ENCODE data around the gene CCDC9.
"Not testable (repeated sequence)": the region's sequence is repeated elsewhere in the genome, so short reads cannot be mapped to it uniquely, and the experiment has no call there.

CCDC9 gene

DNA sequence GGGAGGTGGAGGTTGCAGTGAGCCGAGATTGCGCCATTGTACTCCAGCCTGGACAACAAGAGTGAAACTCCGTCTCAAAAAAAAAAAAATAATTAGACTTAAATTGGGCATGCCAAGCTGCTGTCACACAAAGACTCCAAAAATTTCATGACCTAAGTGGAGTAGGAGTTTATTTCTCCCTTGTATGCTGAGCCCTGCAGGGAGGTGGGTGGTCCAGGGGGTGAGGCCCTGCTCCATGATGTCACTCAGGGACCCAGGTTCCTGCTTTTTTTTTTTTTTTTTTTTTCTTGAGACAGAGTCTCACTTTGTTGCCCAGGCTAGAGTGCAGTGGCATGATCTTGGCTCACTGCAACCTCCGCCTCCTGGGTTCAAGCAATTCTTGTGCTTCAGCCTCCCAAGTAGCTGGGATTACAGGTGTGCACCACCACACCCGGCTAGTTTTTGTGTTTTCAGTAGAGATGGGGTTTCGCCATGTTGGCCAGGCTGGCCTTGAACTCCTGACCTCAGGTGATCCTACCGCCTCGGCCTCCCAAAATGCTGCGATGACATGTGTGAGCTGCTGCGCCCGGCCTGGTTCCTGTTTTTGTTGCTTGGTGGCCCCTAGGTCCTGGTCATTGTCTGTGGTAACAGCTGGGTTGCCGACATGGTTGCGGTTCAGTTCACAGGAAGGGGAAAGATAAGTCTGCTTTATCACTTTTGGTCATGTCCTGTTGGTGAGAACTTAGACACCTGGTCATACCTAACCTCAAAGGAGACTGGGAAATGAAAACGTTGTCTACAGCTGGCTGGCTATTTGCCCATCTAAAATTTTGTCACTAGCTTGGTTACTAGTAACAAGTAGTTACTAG lies 5.8 kb downstream of the CCDC9 start:
- not testable (repeated sequence) for DNase-seq

- DNase-seq: no peak
Measured at GRCh38 chr19:47264629-47265028, 8.3 kb downstream of the CCDC9 start.

DNA sequence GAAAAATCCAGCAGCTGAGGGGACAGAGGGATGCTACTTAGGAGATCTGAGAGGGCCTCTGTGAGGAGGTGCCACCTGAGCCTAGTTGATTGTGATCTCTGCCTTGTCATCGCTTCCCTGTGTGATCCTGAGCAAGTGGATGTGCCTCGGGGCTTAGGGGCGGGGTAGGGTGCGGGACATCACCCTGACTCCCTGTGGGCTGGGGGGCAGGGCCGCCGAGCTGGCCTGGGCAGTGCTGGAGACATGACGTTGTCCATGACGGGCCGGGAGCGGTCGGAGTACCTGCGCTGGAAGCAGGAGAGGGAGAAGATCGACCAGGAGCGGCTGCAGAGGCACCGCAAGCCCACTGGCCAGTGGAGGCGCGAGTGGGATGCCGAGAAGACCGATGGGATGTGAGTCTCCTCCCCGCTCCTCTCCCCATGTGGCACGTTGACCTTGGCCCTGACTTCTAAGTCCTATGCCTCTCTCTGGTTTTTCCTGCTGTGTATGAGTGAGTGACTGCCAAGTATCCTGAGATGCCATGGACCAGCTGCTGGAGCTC lies 10.1 kb downstream of the CCDC9 start:
- DNase-seq: no peak

DNA sequence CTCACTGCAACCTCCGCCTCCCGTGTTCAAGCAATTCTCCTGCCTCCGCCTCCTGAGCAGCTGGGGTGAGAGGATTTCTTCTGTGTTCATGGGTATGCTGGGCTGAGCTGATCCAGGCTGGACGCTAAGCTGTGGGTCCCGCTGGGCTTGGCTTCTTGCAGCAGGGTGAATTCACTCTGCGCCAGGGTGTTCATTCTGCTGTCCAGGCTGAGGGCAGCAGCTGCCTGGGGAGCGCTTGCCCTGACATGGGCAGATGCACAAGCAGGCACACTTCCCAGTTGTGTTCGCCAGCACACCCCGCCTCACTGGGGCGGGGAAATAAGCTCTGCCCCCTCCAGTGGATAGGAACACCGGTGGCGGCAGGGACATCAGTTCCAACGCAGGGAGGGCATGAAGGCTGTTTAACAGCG lies 11.0 kb downstream of the CCDC9 start:
- no peak for DNase-seq

GRCh38 chr19:47268028-47268427 lies 11.7 kb downstream of the CCDC9 start:
- no peak for DNase-seq

GRCh38 chr19:47269596-47269995 lies 13.3 kb downstream of the CCDC9 start:
- no peak for DNase-seq

DNA sequence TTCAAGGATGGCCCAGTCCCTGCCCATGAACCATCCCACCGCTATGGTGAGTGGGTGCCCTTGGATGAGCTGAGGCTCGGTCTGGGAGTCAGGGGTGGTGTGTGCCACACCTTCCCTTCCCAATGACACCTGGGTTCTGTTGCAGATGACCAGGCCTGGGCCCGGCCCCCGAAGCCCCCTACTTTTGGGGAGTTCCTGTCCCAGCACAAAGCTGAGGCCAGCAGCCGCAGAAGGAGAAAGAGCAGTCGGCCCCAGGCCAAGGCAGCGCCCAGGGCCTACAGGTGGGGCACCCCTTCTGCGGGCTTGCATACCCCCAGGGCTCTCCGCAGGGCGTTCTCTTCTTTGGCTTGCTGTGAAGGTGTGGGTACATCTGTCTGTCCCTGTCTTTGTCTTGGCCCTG lies 14.1 kb downstream of the CCDC9 start:
- DNase-seq: no peak

DNA sequence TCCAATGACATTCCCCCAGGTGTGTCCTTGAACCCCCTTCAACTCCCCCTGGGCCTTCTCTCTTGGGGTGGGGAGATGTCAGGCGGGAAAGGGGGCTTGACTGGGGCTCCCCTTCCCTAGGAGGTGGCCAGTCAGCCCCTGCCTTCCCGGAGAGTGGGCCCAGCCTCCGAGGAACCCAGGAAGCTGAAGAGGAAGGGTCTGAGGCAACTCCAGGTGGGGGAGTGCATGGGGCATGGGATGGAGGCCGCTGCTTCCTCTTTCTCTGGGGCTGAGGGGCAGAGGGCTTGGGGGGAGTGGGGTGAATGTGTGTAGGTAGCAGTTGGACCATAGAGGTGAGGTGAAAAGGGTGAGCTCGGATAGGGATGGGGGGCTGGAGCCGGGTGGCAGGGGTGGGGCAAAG lies 15.6 kb downstream of the CCDC9 start:
- no peak for DNase-seq

DNA sequence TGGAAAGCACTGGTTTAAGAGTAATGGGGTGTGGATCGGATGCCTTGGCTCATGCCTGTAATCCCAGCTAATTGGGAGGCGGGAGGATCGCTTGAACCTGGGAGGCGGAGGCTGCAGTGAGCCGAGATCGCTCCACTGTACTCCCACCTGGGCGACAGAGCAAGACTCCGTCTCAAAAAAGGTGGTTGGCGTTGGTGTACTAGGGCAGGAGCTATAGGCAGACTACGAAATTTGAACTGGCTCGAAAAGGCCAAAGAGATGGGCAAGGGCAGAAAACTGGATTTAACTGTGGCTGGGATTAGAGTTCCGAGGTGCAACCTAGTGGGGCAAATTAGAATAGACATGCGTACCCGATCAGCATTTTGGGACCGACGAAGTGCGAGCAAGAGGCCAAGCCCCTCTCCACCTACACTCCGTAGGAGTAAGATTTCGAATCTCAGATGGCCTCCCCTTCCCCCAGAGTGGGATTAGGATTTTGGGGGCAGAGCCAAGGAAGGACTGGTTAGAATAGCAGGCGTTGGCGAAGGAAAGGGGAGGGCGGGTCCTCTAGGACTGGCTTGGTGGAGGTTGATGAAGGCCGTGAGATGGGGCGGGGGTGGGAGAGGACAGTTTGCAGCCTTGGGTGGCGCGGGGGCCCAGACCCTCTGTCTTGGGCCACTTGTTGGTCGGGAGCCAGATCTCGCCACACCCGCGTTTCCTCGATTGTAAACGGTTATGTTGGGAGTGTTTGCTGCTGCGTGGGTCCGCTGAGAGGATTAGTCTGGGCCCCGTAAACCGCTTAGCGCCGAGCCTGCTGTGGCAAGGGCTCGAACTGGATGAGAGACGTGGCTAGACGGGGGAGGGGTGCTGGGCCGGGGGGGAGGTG lies 16.4 kb downstream of the CCDC9 start:
- peak; percentile 78 for DNase-seq

DNA sequence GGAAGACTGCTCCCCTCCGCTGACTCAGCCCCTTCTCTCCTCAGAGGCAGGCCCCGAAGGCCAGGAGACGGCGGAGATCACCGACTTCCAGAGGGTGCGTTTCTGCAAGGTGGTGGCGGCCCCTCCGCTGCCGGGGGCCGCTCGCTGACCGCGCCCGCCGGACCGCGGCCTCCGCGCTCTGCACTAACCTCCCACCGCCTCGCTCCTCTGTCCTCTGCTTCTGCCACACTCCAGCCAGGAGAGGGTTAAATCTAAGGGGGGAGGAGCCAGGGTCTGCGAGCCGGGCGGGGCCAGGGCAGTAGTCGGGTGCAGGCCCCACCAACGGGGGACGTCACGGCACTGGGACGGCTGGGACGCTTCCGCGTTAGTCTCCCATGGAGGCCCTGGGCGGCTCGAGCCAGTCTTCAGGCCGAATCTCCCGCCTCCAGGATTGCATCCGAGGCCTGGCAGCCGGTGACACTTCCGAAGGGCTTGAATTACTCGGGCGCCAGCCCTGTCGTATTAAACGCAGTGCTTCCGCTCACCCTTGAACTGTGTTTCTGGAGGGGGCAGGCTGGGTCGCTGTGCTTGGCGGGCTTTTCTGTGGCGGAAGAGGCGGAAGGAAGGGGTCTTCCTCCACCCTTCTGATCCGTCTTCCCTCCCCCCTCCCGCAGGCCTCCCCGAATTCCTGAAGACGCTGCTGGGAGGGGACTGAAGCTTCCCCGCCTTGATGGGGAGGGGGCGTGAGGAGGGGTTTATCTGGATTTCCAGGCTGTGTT lies 17.2 kb downstream of the CCDC9 start:
- DNase-seq: peak; percentile 92

DNA sequence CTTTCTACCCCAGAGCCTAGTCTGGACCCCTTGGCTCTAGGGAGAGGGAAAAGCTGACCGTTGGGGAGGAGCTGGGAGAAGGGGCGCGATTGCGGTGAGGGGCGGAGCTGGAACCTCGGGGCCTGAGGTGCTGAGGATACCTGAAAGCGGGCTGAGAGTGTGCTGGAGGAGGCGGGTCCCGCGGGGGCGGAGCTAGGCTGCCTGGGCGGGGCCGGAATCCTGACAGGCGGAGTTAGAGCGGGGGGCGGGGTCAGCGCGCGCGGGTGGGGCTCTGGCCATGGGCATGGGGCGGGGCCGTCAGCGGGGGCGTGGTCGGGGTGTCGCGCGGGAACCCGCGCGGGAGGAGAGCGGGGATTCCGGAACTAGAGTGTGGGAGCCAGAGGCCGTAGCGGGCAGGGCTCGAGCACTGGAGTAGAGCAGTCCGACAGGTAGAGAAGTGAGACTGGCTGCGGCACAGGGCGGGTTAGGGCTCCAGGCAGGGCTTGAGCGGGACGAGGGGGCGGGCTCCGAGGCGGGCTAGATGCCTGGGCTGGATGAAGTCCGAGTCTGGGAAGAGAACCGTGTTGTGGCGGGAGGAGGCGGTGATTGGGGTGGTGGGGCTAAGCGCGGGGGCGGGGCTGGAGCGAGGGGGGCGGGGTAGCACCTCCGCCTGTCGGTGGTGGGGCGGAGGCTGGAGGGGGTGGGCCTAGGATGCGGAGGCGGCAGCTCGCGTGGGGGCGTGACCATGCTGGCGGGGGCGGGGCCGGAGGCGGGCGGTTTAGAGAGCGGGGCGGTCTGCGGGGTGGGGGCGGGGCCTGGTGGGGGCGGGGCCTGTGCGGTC lies 18.0 kb downstream of the CCDC9 start, which contains the start of gene INAFM1:
Gene INAFM1, plus strand, starts transcription at position 815 of the 820 bp plus-strand sequence. CDS start 35 bp downstream, outside the sequence.
- peak; percentile 100 for DNase-seq

DNA sequence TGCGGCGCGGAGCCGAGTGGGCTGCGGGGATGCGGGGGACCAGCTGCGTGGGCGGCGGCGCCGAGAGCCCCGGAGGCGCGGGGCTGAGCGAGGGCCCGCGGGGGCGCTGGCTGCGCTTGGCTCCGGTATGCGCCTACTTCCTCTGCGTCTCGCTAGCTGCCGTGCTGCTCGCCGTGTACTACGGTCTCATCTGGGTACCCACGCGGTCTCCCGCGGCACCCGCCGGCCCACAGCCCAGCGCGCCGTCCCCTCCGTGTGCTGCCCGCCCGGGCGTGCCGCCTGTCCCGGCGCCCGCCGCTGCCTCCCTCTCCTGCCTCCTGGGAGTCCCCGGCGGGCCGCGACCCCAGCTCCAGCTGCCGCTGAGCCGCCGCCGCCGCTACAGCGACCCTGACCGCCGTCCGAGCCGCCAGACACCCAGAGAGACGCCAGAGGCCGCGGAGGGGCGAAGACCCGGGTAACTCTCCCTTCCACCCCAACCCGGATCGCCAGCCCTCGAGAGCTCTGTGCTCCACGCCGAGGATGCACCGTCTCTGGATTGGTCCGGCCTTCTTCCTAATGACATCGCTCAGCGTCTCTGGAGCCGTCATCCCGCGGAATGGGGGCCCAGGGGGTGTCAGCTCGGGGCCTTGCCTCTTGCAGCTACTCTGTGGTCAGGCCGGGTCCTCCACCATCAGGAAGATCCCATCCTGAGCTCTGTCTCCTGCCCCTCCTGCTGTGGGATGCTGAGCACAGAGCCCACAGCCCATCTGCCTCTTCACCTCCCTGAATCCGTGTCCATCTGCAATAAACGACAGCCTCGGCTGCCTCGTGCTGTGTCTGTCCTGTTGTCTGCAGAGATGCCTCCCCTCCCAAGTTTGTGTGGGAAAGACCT lies 18.8 kb downstream of the CCDC9 start:
- DNase-seq: peak; percentile 16

- DNase-seq: no peak
Measured at GRCh38 chr19:47275791-47276461, 19.6 kb downstream of the CCDC9 start.

- not testable (repeated sequence) for DNase-seq
Measured at GRCh38 chr19:47276513-47276912, 20.2 kb downstream of the CCDC9 start.

- DNase-seq: peak; percentile 65
Measured at GRCh38 chr19:47280183-47280797, 24.0 kb downstream of the CCDC9 start.

- no peak for DNase-seq
Measured at GRCh38 chr19:47283405-47284059, 27.2 kb downstream of the CCDC9 start.

GRCh38 chr19:47284324-47284899 lies 28.1 kb downstream of the CCDC9 start:
- peak; percentile 65 for DNase-seq

GRCh38 chr19:47296036-47296435 lies 39.7 kb downstream of the CCDC9 start:
- DNase-seq: peak; percentile 85

GRCh38 chr19:47300867-47301266 lies 44.5 kb downstream of the CCDC9 start:
- not testable (repeated sequence) for DNase-seq
